Chondrocyte (in vitro differentiated cells): Measurements from ENCODE around the gene FAM131C. TPM values are rescaled to one million over a fixed set of nuclear protein-coding genes. Genes with fewer than 3 reads are reported as not detected.
"Not testable (repeated sequence)": the region's sequence is repeated elsewhere in the genome, so short reads cannot be mapped to it uniquely, and the experiment has no call there.

ENCODE experiments used
- DNase-seq: peaks from one replicate; pipeline ENCODE4 v3.0.0; 2021; ENCODE audit warnings: mixed read lengths, low spot score
- H3K27ac Mint-ChIP-seq: one replicate; pipeline ENCODE4 v1.8.0; 2021; ENCODE audit warnings: mild to moderate bottlenecking, moderate library complexity, mixed read lengths; ENCODE audit not compliant: unreplicated experiment
- H3K27me3 Mint-ChIP-seq: 2 replicates; pipeline ENCODE4 v1.8.0; 2021; ENCODE audit warnings: low read depth, mixed read lengths
- H3K36me3 Mint-ChIP-seq: 2 replicates; pipeline ENCODE4 v1.8.0; 2021; ENCODE audit warnings: low read depth, mixed read lengths
- H3K4me1 Mint-ChIP-seq: 2 replicates; pipeline ENCODE4 v1.8.0; 2021; ENCODE audit warnings: low read depth, mild to moderate bottlenecking, mixed read lengths
- H3K4me3 Mint-ChIP-seq: one replicate; pipeline ENCODE4 v1.8.0; 2021; ENCODE audit warnings: mild to moderate bottlenecking, moderate library complexity, mixed read lengths; ENCODE audit not compliant: unreplicated experiment
- H3K9me3 Mint-ChIP-seq: 2 replicates; pipeline ENCODE4 v1.8.0; 2021; ENCODE audit warnings: low read depth, mixed read lengths
- CTCF ChIP-seq: fragments of 200-600 bp; sonication (generic); IDR thresholded peaks from 2 replicates; pipeline ENCODE4 v1.5.0; 2021; ENCODE audit warnings: antibody characterized with exemption, mild to moderate bottlenecking, moderate library complexity
- total RNA-seq: library from RNA; stranded (reverse); gene quantifications from 3 replicates; pipeline ENCODE4 v1.2.1, GENCODE V29; 2021

The FAM131C gene
- total RNA-seq, 1 donor from 2014 or later = 0.70 TPM

- H3K27ac Mint-ChIP-seq = no peak overlapping the region
- H3K4me3 Mint-ChIP-seq = no peak overlapping the region
- peaks cover 2% of the 10 kb centered on the region for H3K27me3 Mint-ChIP-seq
- no peaks in the 10 kb centered on the region for H3K9me3 Mint-ChIP-seq
- TF ChIP-seq CTCF = no peak
- DNase-seq = no peak
- peaks cover 6% of the 10 kb centered on the region for H3K4me1 Mint-ChIP-seq
- H3K36me3 Mint-ChIP-seq = no peaks in the 10 kb centered on the region
These were observed 19.5 kb downstream of the FAM131C start for GRCh38 chr1:16053781-16054502.

- not testable (repeated sequence) for H3K4me1 Mint-ChIP-seq, DNase-seq, H3K9me3 Mint-ChIP-seq, H3K4me3 Mint-ChIP-seq, H3K27me3 Mint-ChIP-seq, H3K27ac Mint-ChIP-seq, H3K36me3 Mint-ChIP-seq
These were observed 21.5 kb downstream of the FAM131C start for GRCh38 chr1:16051949-16052348.

- Mint-ChIP-seq H3K4me1 (peaks cover 4% of the 10 kb centered on the region), H3K4me3 (no peak overlapping the region), H3K27ac (no peak overlapping the region), H3K27me3 (no peaks in the 10 kb centered on the region), H3K36me3 (no peaks in the 10 kb centered on the region), H3K9me3 (no peaks in the 10 kb centered on the region)
- no peak for TF ChIP-seq CTCF
- DNase-seq = no peak
These were observed 22.4 kb downstream of the FAM131C start for GRCh38 chr1:16051039-16051438.

GRCh38 chr1:16050328-16050727 lies 23.1 kb downstream of the FAM131C start:
- TF ChIP-seq CTCF = no peak
- no peaks in the 10 kb centered on the region for H3K27me3 Mint-ChIP-seq
- H3K36me3 Mint-ChIP-seq = no peaks in the 10 kb centered on the region
- no peak for DNase-seq
- H3K27ac Mint-ChIP-seq = no peak overlapping the region
- H3K4me3 Mint-ChIP-seq = no peak overlapping the region
- no peaks in the 10 kb centered on the region for H3K9me3 Mint-ChIP-seq
- H3K4me1 Mint-ChIP-seq = no peaks in the 10 kb centered on the region

GRCh38 chr1:16048573-16049189 lies 24.8 kb downstream of the FAM131C start:
- no peaks in the 10 kb centered on the region for H3K36me3 Mint-ChIP-seq
- H3K27ac Mint-ChIP-seq = no peak overlapping the region
- no peak for DNase-seq
- no peaks in the 10 kb centered on the region for H3K9me3 Mint-ChIP-seq
- H3K4me3 Mint-ChIP-seq = peak overlapping the region; percentile 59
- peak; percentile 54 for TF ChIP-seq CTCF
- no peaks in the 10 kb centered on the region for H3K27me3 Mint-ChIP-seq
- H3K4me1 Mint-ChIP-seq = no peaks in the 10 kb centered on the region
